ENCODE measurements around the gene A3GALT2.
A peak's percentile ranks its signal among the peaks of the same experiment; 100 is the strongest.

A3GALT2 gene

DNA sequence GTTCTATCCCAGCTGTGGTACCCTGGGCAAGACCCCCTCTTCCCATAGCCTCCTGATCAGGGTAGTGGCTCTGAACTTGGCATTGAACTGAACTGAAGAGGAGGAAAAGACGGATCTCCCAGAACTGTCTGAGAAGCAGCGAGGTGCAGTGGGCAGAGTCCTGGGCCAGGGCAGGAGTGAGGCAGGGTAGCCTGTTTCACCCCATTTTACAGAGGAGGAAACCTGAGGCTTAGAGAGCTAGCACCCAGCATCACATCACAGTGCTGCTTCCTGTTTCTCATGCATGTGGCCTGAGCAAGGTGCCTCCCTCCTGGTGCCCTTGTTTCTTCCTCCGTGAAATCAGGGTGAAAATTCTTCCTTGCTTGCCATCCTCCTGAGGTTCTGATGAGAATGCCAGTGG, 47.5 kb downstream of the A3GALT2 start:
- Mint-ChIP-seq H3K36me3 (ENCODE audit: low read depth) (peaks cover 46% of the 10 kb centered on the region), H3K4me3 (no peak overlapping the region), H3K4me1 (peaks cover 44% of the 10 kb centered on the region), H3K27me3 (ENCODE audit: low read depth) (no peaks in the 10 kb centered on the region), H3K9me3 (no peaks in the 10 kb centered on the region), H3K27ac (peak overlapping the region in 2 of 3 experiments; percentile 5 to 15)
- TF ChIP-seq, protein P1, sequence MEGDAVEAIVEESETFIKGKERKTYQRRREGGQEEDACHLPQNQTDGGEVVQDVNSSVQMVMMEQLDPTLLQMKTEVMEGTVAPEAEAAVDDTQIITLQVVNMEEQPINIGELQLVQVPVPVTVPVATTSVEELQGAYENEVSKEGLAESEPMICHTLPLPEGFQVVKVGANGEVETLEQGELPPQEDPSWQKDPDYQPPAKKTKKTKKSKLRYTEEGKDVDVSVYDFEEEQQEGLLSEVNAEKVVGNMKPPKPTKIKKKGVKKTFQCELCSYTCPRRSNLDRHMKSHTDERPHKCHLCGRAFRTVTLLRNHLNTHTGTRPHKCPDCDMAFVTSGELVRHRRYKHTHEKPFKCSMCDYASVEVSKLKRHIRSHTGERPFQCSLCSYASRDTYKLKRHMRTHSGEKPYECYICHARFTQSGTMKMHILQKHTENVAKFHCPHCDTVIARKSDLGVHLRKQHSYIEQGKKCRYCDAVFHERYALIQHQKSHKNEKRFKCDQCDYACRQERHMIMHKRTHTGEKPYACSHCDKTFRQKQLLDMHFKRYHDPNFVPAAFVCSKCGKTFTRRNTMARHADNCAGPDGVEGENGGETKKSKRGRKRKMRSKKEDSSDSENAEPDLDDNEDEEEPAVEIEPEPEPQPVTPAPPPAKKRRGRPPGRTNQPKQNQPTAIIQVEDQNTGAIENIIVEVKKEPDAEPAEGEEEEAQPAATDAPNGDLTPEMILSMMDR (IDR thresholded peaks at IDR 0.05; ENCODE audit: unreplicated experiment in 3 of 3) = no peak

DNA sequence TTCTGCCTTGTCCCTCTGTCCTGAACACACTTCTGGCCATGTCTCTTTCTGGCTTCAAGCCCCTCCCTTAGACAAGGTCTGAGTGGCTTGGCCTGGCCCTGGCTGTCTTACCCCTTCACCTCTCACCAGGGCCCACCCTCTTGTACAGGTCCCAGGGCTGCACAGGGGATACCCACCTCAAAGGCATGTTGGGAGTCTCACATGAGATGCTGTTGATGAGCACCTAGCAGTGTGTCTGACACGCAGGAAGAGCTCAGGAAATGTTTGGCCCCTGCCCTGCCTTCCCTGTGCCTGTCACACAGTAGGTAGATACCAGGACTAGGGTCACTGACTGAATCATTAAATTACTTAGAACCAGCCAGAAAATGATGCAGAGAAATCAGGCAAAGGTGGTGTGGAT, 48.0 kb downstream of the A3GALT2 start:
- H3K4me3 Mint-ChIP-seq = no peak overlapping the region
- H3K4me1 Mint-ChIP-seq = peaks cover 49% of the 10 kb centered on the region
- no peaks in the 10 kb centered on the region for H3K9me3 Mint-ChIP-seq
- no peaks in the 10 kb centered on the region for H3K27me3 Mint-ChIP-seq (ENCODE audit: low read depth)
- peaks cover 44% of the 10 kb centered on the region for H3K36me3 Mint-ChIP-seq (ENCODE audit: low read depth)
- peak overlapping the region in 2 of 3 experiments; percentile 5 to 15 for H3K27ac Mint-ChIP-seq
- TF ChIP-seq, protein P1 (IDR thresholded peaks at IDR 0.05; ENCODE audit: unreplicated experiment in 3 of 3) = no peak

DNA sequence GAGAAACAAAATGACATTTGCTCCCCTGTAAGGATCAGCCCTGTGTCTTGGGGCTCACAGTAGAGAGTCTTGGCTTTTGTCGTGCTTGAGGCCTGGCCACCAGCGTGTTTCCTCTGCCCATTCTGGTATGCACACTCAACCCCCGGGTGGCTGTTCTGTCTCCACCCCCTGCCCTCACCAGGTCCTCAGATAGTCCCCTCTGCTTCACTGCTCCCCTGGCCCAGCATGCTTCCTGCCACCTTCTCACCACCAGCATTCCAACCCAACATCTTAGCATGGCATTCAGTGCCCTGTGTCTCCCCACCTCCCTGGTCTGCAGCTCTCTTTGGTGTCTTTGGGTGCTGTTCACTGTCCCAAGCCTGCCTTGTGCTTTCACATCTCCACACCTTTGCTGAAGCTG, 48.4 kb downstream of the A3GALT2 start:
- H3K4me3 Mint-ChIP-seq = no peak overlapping the region
- H3K27me3 Mint-ChIP-seq (ENCODE audit: low read depth) = no peaks in the 10 kb centered on the region
- peaks cover 53% of the 10 kb centered on the region for H3K4me1 Mint-ChIP-seq
- TF ChIP-seq, protein P1 (IDR thresholded peaks at IDR 0.05; ENCODE audit: unreplicated experiment in 3 of 3) = no peak
- H3K27ac Mint-ChIP-seq = peak overlapping the region in 2 of 3 experiments; percentile 5 to 15
- H3K36me3 Mint-ChIP-seq (ENCODE audit: low read depth) = peaks cover 46% of the 10 kb centered on the region
- no peaks in the 10 kb centered on the region for H3K9me3 Mint-ChIP-seq

DNA sequence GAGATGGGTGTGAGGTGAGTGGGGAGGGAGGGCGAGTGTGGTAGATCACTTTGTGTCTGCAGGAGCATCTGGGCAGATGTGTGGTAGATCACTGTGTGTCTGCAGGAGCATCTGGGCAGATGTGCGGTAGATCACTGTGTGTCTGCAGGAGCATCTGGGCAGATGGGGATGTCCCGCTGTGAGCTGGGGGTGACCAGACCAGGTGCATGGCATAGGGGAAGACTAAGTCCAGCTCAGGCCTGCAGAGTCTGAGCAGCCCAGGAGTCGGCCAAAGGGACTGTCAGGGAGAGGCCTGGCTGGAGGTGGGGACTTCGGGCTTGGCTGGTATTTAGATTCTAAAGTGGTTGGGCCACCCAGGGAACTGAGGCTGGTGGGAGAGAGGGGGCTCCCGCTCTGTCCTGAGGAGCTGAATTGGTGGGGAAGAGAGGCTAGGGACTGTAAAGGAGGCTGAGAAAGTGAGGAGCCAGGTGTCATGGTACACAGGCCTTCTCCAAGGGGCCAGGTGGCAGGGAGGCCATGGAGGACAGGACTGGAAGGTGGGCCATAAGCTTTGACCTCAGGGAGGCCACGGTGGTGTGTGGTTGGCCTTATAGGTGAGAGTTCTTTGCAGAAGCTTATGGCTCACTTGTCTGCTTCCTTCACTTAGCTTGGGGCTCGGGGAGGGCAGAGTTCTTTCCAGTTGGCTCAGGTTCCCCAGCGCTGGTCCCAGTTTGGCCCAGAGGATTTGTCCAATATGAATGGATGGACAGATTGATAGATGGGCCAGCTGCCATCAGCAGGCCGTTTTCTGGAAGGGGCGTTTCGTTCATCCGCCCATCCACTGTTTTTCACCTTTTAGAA, 49.0 kb downstream of the A3GALT2 start:
- peak overlapping the region in 2 of 3 experiments; percentile 15 to 34 for H3K27ac Mint-ChIP-seq
- peaks cover 43% of the 10 kb centered on the region for H3K36me3 Mint-ChIP-seq (ENCODE audit: low read depth)
- no peaks in the 10 kb centered on the region for H3K27me3 Mint-ChIP-seq (ENCODE audit: low read depth)
- H3K4me1 Mint-ChIP-seq = peaks cover 59% of the 10 kb centered on the region
- H3K4me3 Mint-ChIP-seq = no peak overlapping the region
- no peaks in the 10 kb centered on the region for H3K9me3 Mint-ChIP-seq
- TF ChIP-seq, protein P1 (IDR thresholded peaks at IDR 0.05; ENCODE audit: unreplicated experiment in 3 of 3) = no peak

DNA sequence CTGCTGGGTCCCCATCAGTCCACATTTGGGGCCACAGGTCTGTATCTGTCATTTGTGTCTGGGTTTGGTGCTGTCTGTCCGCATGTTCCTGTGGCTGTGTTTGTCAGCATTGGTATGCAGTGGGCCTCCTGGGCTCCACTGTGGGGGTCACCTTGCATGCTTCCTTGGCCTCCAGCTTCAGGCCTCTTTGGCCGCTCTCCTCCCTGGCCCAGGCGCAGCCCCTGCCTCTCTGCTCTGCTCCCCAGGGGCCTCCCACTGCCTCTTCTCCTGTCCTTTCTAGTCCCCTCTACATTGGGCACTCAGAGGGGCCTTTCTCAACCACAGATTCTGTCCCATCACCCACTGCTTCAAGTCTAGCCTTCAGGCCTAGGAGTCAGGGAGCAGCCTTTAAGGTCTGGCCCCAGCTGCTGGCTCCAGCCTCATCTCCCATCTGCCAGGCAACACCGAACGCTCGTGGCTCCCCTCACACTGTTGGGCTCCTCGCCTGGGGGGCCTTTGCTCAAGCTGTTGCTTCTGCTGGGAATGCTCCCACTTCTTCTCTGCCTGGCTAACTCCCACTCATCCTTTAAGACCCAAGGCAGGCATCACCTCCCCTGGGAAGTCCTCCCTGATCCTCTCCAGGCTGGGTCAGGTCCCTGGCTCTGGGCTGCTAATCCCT, 50.0 kb downstream of the A3GALT2 start:
- Mint-ChIP-seq H3K4me3 (no peak overlapping the region), H3K36me3 (ENCODE audit: low read depth) (peaks cover 39% of the 10 kb centered on the region), H3K9me3 (no peaks in the 10 kb centered on the region), H3K27ac (peak overlapping the region in 2 of 3 experiments; percentile 15 to 70), H3K27me3 (ENCODE audit: low read depth) (no peaks in the 10 kb centered on the region), H3K4me1 (peaks cover 63% of the 10 kb centered on the region)
- TF ChIP-seq, protein P1 (IDR thresholded peaks at IDR 0.05; ENCODE audit: unreplicated experiment in 3 of 3) = no peak

Measured in nephron (organoid).